T-helper 9 cell (primary cell): ENCODE measurements around the gene CSNK1D.
"Not testable (repeated sequence)": the region's sequence is repeated elsewhere in the genome, so short reads cannot be mapped to it uniquely, and the experiment has no call there.

Experiments
- DNase-seq: peaks from one replicate; pipeline ENCODE4 v3.0.0-alpha.2; 2020

CSNK1D gene

GRCh38 chr17:82212331-82213250, 60.9 kb downstream of the CSNK1D start, which contains the start of gene CCDC57:
Gene CCDC57, minus strand, starts transcription at chr17:82212842. Its CDS starts 10,898 bp downstream, at chr17:82201944.
- no peak for DNase-seq

GRCh38 chr17:82210655-82211054, 62.8 kb downstream of the CSNK1D start:
- DNase-seq, result not testable (repeated sequence)

GRCh38 chr17:82205720-82206508, 67.6 kb downstream of the CSNK1D start:
- DNase-seq, result peak; percentile 58

GRCh38 chr17:82204831-82205719, 68.4 kb downstream of the CSNK1D start:
- no peak for DNase-seq

GRCh38 chr17:82203920-82204319, 69.6 kb downstream of the CSNK1D start:
- no peak for DNase-seq

GRCh38 chr17:82202981-82203380, 70.5 kb downstream of the CSNK1D start:
- no peak for DNase-seq

GRCh38 chr17:82201498-82201910, 72.0 kb downstream of the CSNK1D start:
- DNase-seq, result no peak

GRCh38 chr17:82200743-82201497, 72.6 kb downstream of the CSNK1D start:
- peak; percentile 64 for DNase-seq

- no peak for DNase-seq
These were observed 73.4 kb downstream of the CSNK1D start for GRCh38 chr17:82200135-82200534.

GRCh38 chr17:82199496-82199895, 74.0 kb downstream of the CSNK1D start:
- no peak for DNase-seq

GRCh38 chr17:82198092-82198491, 75.4 kb downstream of the CSNK1D start:
- DNase-seq, result no peak

GRCh38 chr17:82195675-82196672, 77.5 kb downstream of the CSNK1D start:
- DNase-seq, result no peak

GRCh38 chr17:82194765-82195164, 78.7 kb downstream of the CSNK1D start:
- DNase-seq, result no peak

- no peak for DNase-seq
These were observed 79.8 kb downstream of the CSNK1D start for GRCh38 chr17:82193520-82194220.

- DNase-seq, result not testable (repeated sequence)
These were observed 80.5 kb downstream of the CSNK1D start for GRCh38 chr17:82193050-82193449.
